ENCODE results near the gene ELMOD3. TPM values are rescaled to one million over a fixed set of nuclear protein-coding genes. Genes with fewer than 3 reads are reported as not detected.
"Not testable (repeated sequence)": the region's sequence is repeated elsewhere in the genome, so short reads cannot be mapped to it uniquely, and the experiment has no call there.

The ELMOD3 gene
- total RNA-seq, 2 donors from 2014 or later = 19.3 to 23.7 TPM

- Mint-ChIP-seq H3K27ac (no peak overlapping the region), H3K4me3 (no peak overlapping the region)
- no peak for ATAC-seq (replicated peaks in 1 of 2)
Measured at GRCh38 chr2:85340034-85340892, 14.3 kb upstream of the ELMOD3 start.

GRCh38 chr2:85341269-85342029, 13.1 kb upstream of the ELMOD3 start:
- no peak overlapping the region for H3K27ac Mint-ChIP-seq
- DNase-seq (no peak), ATAC-seq (replicated peaks in 1 of 2) (no peak)
- no peak overlapping the region for H3K4me3 Mint-ChIP-seq
- H3K27me3 Mint-ChIP-seq (ENCODE audit: low read depth) = no peaks in the 10 kb centered on the region
- peaks cover 0 to 2% of the 10 kb centered on the region in 2 donors for H3K36me3 Mint-ChIP-seq (ENCODE audit: insufficient read depth in 2 of 2)
- no peaks in the 10 kb centered on the region for H3K4me1 Mint-ChIP-seq (ENCODE audit: low read depth)
- H3K9me3 Mint-ChIP-seq = no peaks in the 10 kb centered on the region

More at GRCh38 chr2:85340034-85340892, 14.3 kb upstream of the ELMOD3 start:
- H3K27me3 Mint-ChIP-seq (ENCODE audit: low read depth) = no peaks in the 10 kb centered on the region
- no peaks in the 10 kb centered on the region for H3K4me1 Mint-ChIP-seq (ENCODE audit: low read depth)
- DNase-seq = no peak
- no peaks in the 10 kb centered on the region for H3K9me3 Mint-ChIP-seq
- peaks cover 0 to 2% of the 10 kb centered on the region in 2 donors for H3K36me3 Mint-ChIP-seq (ENCODE audit: insufficient read depth in 2 of 2)

- no peak for DNase-seq
- H3K27me3 Mint-ChIP-seq (ENCODE audit: low read depth) = no peaks in the 10 kb centered on the region
Measured at GRCh38 chr2:85342156-85342555, 12.4 kb upstream of the ELMOD3 start.

GRCh38 chr2:85343207-85343895, 11.2 kb upstream of the ELMOD3 start:
- ATAC-seq (replicated peaks in 1 of 2) = peak in 1 of 2 donors; percentile 16
- H3K4me1 Mint-ChIP-seq (ENCODE audit: low read depth); H3K27me3 Mint-ChIP-seq (ENCODE audit: low read depth); DNase-seq; H3K36me3 Mint-ChIP-seq (ENCODE audit: insufficient read depth in 2 of 2); H3K4me3 Mint-ChIP-seq; H3K9me3 Mint-ChIP-seq: not testable (repeated sequence)
- peak overlapping the region; percentile 29 for H3K27ac Mint-ChIP-seq

More at GRCh38 chr2:85342156-85342555, 12.4 kb upstream of the ELMOD3 start:
- Mint-ChIP-seq H3K27ac (no peak overlapping the region), H3K4me3 (no peak overlapping the region), H3K36me3 (ENCODE audit: insufficient read depth in 2 of 2) (peaks cover 0 to 2% of the 10 kb centered on the region in 2 donors), H3K4me1 (ENCODE audit: low read depth) (no peaks in the 10 kb centered on the region), H3K9me3 (no peaks in the 10 kb centered on the region)
- no peak for ATAC-seq (replicated peaks in 1 of 2)

DNA sequence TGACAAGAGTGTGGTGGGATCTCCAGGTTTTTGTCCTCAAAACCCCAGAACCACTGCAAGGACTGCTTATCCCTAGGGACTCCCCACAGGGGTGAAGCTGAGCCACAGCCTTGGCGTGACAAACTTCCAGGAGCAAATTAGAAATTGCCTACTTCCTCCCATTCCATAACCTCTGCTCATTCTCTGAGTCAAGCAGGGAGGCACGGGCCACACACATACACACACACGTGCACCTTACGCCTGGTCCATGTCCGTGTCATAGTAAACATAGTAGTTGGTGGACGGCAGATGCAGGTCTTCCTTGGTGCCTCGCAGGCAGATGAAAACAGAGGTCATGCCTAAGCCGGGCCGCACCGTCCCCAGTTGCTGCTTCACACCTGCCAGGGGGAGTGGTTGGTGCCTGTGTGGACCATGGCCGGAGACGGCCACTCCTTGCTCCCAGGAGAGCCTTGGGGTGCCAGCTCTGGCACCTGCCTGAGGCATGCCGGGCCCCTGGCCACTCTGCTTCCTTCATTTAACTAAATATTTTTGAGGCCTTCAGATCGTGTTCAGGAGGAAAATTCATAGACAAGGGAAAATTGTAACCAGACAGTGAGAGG, 10.1 kb upstream of the ELMOD3 start:
- no peak for ATAC-seq (replicated peaks in 1 of 2)
- no peak for DNase-seq
- H3K4me1 Mint-ChIP-seq (ENCODE audit: low read depth) = no peaks in the 10 kb centered on the region
- peaks cover 0 to 8% of the 10 kb centered on the region in 2 donors for H3K36me3 Mint-ChIP-seq (ENCODE audit: insufficient read depth in 2 of 2)
- H3K27me3 Mint-ChIP-seq (ENCODE audit: low read depth) = no peaks in the 10 kb centered on the region
- H3K9me3 Mint-ChIP-seq = no peaks in the 10 kb centered on the region
- no peak overlapping the region for H3K4me3 Mint-ChIP-seq
- H3K27ac Mint-ChIP-seq = no peak overlapping the region

GRCh38 chr2:85347599-85347998, 7.0 kb upstream of the ELMOD3 start:
- no peak for ATAC-seq (replicated peaks in 1 of 2)
- H3K36me3 Mint-ChIP-seq (ENCODE audit: insufficient read depth in 2 of 2) = peaks cover 3 to 16% of the 10 kb centered on the region in 2 donors
- H3K27me3 Mint-ChIP-seq (ENCODE audit: low read depth) = no peaks in the 10 kb centered on the region
- H3K27ac Mint-ChIP-seq = no peak overlapping the region
- no peak overlapping the region for H3K4me3 Mint-ChIP-seq
- H3K4me1 Mint-ChIP-seq (ENCODE audit: low read depth) = peaks cover 6% of the 10 kb centered on the region
- DNase-seq = no peak
- H3K9me3 Mint-ChIP-seq = no peaks in the 10 kb centered on the region

GRCh38 chr2:85353876-85354285, 688 bp upstream of the ELMOD3 start:
- Mint-ChIP-seq H3K27me3 (ENCODE audit: low read depth) (no peaks in the 10 kb centered on the region), H3K27ac (peak overlapping the region; percentile 97), H3K4me3 (peak overlapping the region; percentile 98 to 99), H3K36me3 (ENCODE audit: insufficient read depth in 2 of 2) (peaks cover 9 to 17% of the 10 kb centered on the region in 2 donors), H3K4me1 (ENCODE audit: low read depth) (peaks cover 44% of the 10 kb centered on the region), H3K9me3 (no peaks in the 10 kb centered on the region)
- peak; percentile 2 to 7 for ATAC-seq (replicated peaks in 1 of 2)
- DNase-seq = peak; percentile 8 to 11

GRCh38 chr2:85355073-85355410, 473 bp downstream of the ELMOD3 start:
- Mint-ChIP-seq H3K27me3 (ENCODE audit: low read depth) (no peaks in the 10 kb centered on the region), H3K36me3 (ENCODE audit: insufficient read depth in 2 of 2) (peaks cover 7 to 13% of the 10 kb centered on the region in 2 donors), H3K4me1 (ENCODE audit: low read depth) (peaks cover 47% of the 10 kb centered on the region), H3K4me3 (peak overlapping the region; percentile 98 to 99), H3K9me3 (no peaks in the 10 kb centered on the region), H3K27ac (peak overlapping the region; percentile 97)
- ATAC-seq (replicated peaks in 1 of 2) (peak in 1 of 2 donors; percentile 12), DNase-seq (no peak)

DNA sequence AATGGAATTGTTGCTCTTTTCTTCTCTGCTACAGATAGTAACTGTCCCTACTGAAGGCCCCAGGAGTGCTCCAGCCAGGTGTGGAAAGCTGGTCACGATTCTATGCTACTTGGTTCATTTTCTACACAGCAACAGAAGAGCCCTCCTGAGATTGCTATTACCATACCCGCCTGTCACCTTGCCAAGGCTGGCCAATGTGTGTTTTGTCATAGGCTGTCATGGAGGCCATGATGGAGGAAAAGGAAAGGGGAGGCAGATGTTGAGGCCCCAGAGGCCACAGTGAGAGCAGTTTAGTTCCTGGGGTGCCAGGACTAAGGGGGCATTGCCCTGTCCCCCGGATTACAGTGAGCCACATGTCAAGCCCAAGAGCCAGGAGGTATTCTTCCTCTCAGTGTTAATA, 952 bp downstream of the ELMOD3 start:
- H3K36me3 Mint-ChIP-seq (ENCODE audit: insufficient read depth in 2 of 2) = peaks cover 7 to 9% of the 10 kb centered on the region in 2 donors
- ATAC-seq (replicated peaks in 1 of 2) (no peak), DNase-seq (no peak)
- no peaks in the 10 kb centered on the region for H3K9me3 Mint-ChIP-seq
- H3K4me1 Mint-ChIP-seq (ENCODE audit: low read depth) = peaks cover 47% of the 10 kb centered on the region
- no peaks in the 10 kb centered on the region for H3K27me3 Mint-ChIP-seq (ENCODE audit: low read depth)
- peak overlapping the region; percentile 98 to 99 for H3K4me3 Mint-ChIP-seq
- H3K27ac Mint-ChIP-seq = peak overlapping the region; percentile 9

GRCh38 chr2:85356186-85356585, 1.6 kb downstream of the ELMOD3 start:
- no peak overlapping the region for H3K27ac Mint-ChIP-seq
- no peaks in the 10 kb centered on the region for H3K9me3 Mint-ChIP-seq
- H3K36me3 Mint-ChIP-seq (ENCODE audit: insufficient read depth in 2 of 2) = peaks cover 5 to 9% of the 10 kb centered on the region in 2 donors
- H3K4me1 Mint-ChIP-seq (ENCODE audit: low read depth) = peaks cover 47% of the 10 kb centered on the region
- H3K4me3 Mint-ChIP-seq = no peak overlapping the region
- no peaks in the 10 kb centered on the region for H3K27me3 Mint-ChIP-seq (ENCODE audit: low read depth)
- ATAC-seq (replicated peaks in 1 of 2) (no peak), DNase-seq (no peak)

DNA sequence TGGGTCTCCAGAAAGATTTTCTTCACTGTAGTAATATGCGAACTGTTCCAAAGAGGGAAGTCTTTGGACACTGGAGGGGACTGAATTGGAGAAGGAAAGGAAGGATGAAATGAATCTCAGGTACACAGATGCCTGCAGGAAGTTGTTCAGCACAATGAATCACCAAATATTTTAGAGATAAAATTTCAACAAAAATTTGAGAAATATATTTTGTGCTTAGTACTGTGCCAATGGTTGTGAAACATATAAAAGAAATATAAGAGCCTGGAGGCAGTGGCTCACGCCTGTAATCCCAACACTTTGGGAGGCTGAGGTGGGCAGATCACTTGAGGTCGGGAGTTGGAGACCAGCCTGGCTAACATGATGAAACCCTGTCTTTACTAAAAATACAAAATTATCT, 3.2 kb downstream of the ELMOD3 start:
- Mint-ChIP-seq H3K4me3 (no peak overlapping the region), H3K4me1 (ENCODE audit: low read depth) (peaks cover 39% of the 10 kb centered on the region), H3K27ac (no peak overlapping the region), H3K27me3 (ENCODE audit: low read depth) (no peaks in the 10 kb centered on the region), H3K36me3 (ENCODE audit: insufficient read depth in 2 of 2) (peaks cover 5 to 12% of the 10 kb centered on the region in 2 donors), H3K9me3 (no peaks in the 10 kb centered on the region)
- ATAC-seq (replicated peaks in 1 of 2) (no peak), DNase-seq (no peak)

GRCh38 chr2:85362653-85363387, 8.3 kb downstream of the ELMOD3 start:
- peaks cover 14% of the 10 kb centered on the region for H3K4me1 Mint-ChIP-seq (ENCODE audit: low read depth)
- H3K27ac Mint-ChIP-seq; DNase-seq; H3K4me3 Mint-ChIP-seq; H3K9me3 Mint-ChIP-seq; ATAC-seq (replicated peaks in 1 of 2); H3K27me3 Mint-ChIP-seq (ENCODE audit: low read depth): not testable (repeated sequence)
- H3K36me3 Mint-ChIP-seq (ENCODE audit: insufficient read depth in 2 of 2) = peaks cover 5 to 18% of the 10 kb centered on the region in 2 donors
